HepG2 (cell line): ENCODE results near the gene POU6F2. TPM values are rescaled to one million over a fixed set of nuclear protein-coding genes. Genes with fewer than 3 reads are reported as not detected.

Source experiments
- ATAC-seq: fragments of 200-7000 bp; cut with Tn5 transposase; 3 replicates; pipeline ENCODE4 v1.9.1; 2020; ENCODE audit warnings: mild to moderate bottlenecking, moderate library complexity
- BruUV-seq: library from RNA; stranded (reverse); fragments of 400-500 nt; replicated peaks from 2 replicates; lab custom pipeline; 2021; lab: Mats Ljungman, UMichigan
- CTCF ChIA-PET: fragments of 300-600 bp; formaldehyde crosslinking; extraction: SDS; loops from one replicate; lab custom pipeline; 2021; ENCODE audit warnings: low total read pairs, inconsistent platforms, low intra/inter-chr PET ratio; lab: Yijun Ruan, JAX
- POLR2A ChIA-PET: fragments of 350-600 bp; sonication (Branson Sonifier 250); formaldehyde crosslinking; loops from one replicate; lab custom pipeline; 2020; ENCODE audit warnings: antibody characterized with exemption, inconsistent platforms; lab: Yijun Ruan, JAX
- DNase-seq: peaks from one replicate; pipeline ENCODE4 v3.0.0-alpha.2; 2015; ENCODE audit warnings: low spot score
- FAIRE-seq: peaks from 3 replicates; lab custom pipeline; 2011; peaks lifted over from hg19 to GRCh38; lab: Jason Lieb, UNC
- H2AFZ ChIP-seq: one replicate; pipeline ENCODE4 v1.6.1; 2011; ENCODE audit warnings: low read length, inconsistent platforms
- H3K27ac ChIP-seq: fragments of 300-600 bp; 3 replicates; pipeline ENCODE4 v1.8.0; 2011; ENCODE audit warnings: mixed run types, mild to moderate bottlenecking, mixed read lengths, low read length, inconsistent platforms; ENCODE audit not compliant: insufficient read depth; ENCODE audit errors: extremely low read length
- H3K27me3 ChIP-seq, 2 experiments: fragments of 200-600 bp in 1 of 2; 2 replicates in 1 of 2; 3 replicates in 1 of 2; pipeline versions ENCODE4 v1.6.0 to v1.8.0; 2011; ENCODE audit warnings: low read length in 2 of 2, mild to moderate bottlenecking in 2 of 2, moderate library complexity in 2 of 2, inconsistent platforms in 1 of 2; ENCODE audit not compliant: insufficient read depth in 2 of 2, control insufficient read depth in 1 of 2
- H3K36me3 ChIP-seq, 2 experiments: fragments of 200-600 bp in 1 of 2; replicated peaks in 1 of 2; 2 replicates in 1 of 2; 3 replicates in 1 of 2; pipeline versions ENCODE4 v1.5.1 to v1.8.0; 2011; ENCODE audit warnings: low read length in 2 of 2, inconsistent platforms in 1 of 2; ENCODE audit not compliant: insufficient read depth in 2 of 2, control insufficient read depth in 1 of 2
- H3K4me1 ChIP-seq: 2 replicates; pipeline ENCODE4 v1.5.1; 2012; ENCODE audit warnings: low read length, inconsistent platforms; ENCODE audit not compliant: insufficient read depth
- H3K4me2 ChIP-seq: 2 replicates; pipeline ENCODE4 v1.6.0; 2011; ENCODE audit warnings: low read depth, low read length, inconsistent platforms
- H3K4me3 ChIP-seq, 3 experiments: fragments of 200-600 bp in 1 of 3; sonication (generic), shearing (Covaris generic) in 1 of 3; replicated peaks in 1 of 3; 2 replicates each; pipeline ENCODE4 v1.5.1; 2011 to 2016; ENCODE audit warnings: low read length in 3 of 3, inconsistent platforms in 2 of 3, low read depth in 2 of 3, mild to moderate bottlenecking in 2 of 3, control low read depth in 1 of 3, mixed read lengths in 1 of 3; ENCODE audit not compliant: insufficient read depth in 1 of 3
- H3K79me2 ChIP-seq: one replicate; pipeline ENCODE4 v1.6.1; 2011; ENCODE audit warnings: low read length, inconsistent platforms; ENCODE audit not compliant: insufficient read depth
- H3K9ac ChIP-seq: 2 replicates; pipeline ENCODE4 v1.6.0; 2011; ENCODE audit warnings: mild to moderate bottlenecking, low read depth, low read length, inconsistent platforms; ENCODE audit not compliant: insufficient read depth
- H3K9me3 ChIP-seq: 2 replicates; pipeline ENCODE4 v1.5.1; 2012; ENCODE audit warnings: mild to moderate bottlenecking, low read length
- H4K20me1 ChIP-seq: 2 replicates; pipeline ENCODE4 v1.6.0; 2011; ENCODE audit warnings: inconsistent platforms, mild to moderate bottlenecking, low read length, moderate library complexity; ENCODE audit not compliant: insufficient read depth
- PITX1 ChIP-seq: sonication (generic); formaldehyde crosslinking; IDR thresholded peaks from 2 replicates; pipeline ENCODE4 v1.5.1; 2020; ENCODE audit warnings: mild to moderate bottlenecking, missing genetic modification reagents
- POLR2A ChIP-seq, 2 experiments: IDR thresholded peaks; 2 replicates each; pipeline ENCODE4 v1.6.1; 2011; ENCODE audit warnings: low read depth in 2 of 2, low read length in 2 of 2, mild to moderate bottlenecking in 1 of 2, moderate library complexity in 1 of 2; ENCODE audit not compliant: insufficient read depth in 1 of 2
- RBM39 ChIP-seq: fragments of 200-400 bp; formaldehyde crosslinking; IDR thresholded peaks from one replicate; pipeline ENCODE4 v1.6.1; 2018; ENCODE audit warnings: antibody characterized with exemption, mild to moderate bottlenecking, low read depth, low read length; ENCODE audit not compliant: poor library complexity, severe bottlenecking
- SIX1 ChIP-seq: sonication (generic); formaldehyde crosslinking; IDR thresholded peaks from 2 replicates; pipeline ENCODE4 v1.4.0; 2020; ENCODE audit warnings: missing genetic modification reagents, borderline replicate concordance
- SNAPC2 ChIP-seq: sonication (generic); formaldehyde crosslinking; IDR thresholded peaks from 2 replicates; pipeline ENCODE4 v1.8.1; 2022; ENCODE audit warnings: mild to moderate bottlenecking, missing genetic modification reagents
- SP5 ChIP-seq: IDR thresholded peaks from 2 replicates; pipeline ENCODE4 v1.6.1; 2016; ENCODE audit warnings: low read depth, borderline replicate concordance
- SUZ12 ChIP-seq: fragments of 150-350 bp; IDR thresholded peaks from 2 replicates; pipeline ENCODE4 v1.6.1; 2014; ENCODE audit warnings: low read depth, low read length
- ZNF549 ChIP-seq: sonication (generic); formaldehyde crosslinking; IDR thresholded peaks from 2 replicates; pipeline ENCODE4 v1.5.0; 2020; ENCODE audit warnings: missing genetic modification reagents
- ZNF709 ChIP-seq: sonication (generic); formaldehyde crosslinking; IDR thresholded peaks from 2 replicates; pipeline ENCODE4 v1.5.0; 2020; ENCODE audit warnings: mild to moderate bottlenecking, missing genetic modification reagents
- ZNF780A ChIP-seq: sonication (generic); formaldehyde crosslinking; IDR thresholded peaks from 2 replicates; pipeline ENCODE4 v1.8.0; 2022; ENCODE audit warnings: mild to moderate bottlenecking, missing genetic modification reagents, moderate library complexity
- WGBS: methylation state at CpG from one replicate; pipeline ENCODE4 v1.1.6; 2017; ENCODE audit warnings: low lambda C conversion rate; 5-methylcytosine and 5-hydroxymethylcytosine counted together
- in situ Hi-C: cut with HindIII; loops from 2 replicates; pipeline ENCODE4 v1.10.0; 2017; ENCODE audit warnings: low pct_unique_long_range_greater_than_20kb; ENCODE audit not compliant: extremely low pct_ligation_motif_present
- intact Hi-C: fragments of 100-400 bp; cut with micrococcal nuclease; formaldehyde crosslinking; loops from one replicate; pipeline ENCODE4 v1.10.0; 2022; ENCODE audit not compliant: unreplicated experiment
- polyA plus RNA-seq, 8 experiments: library from polyadenylated mRNA; depleted of rRNA in 3 of 8; stranded (reverse) in 7 of 8; unstranded in 1 of 8; fragments of >200 nt; fragmentation: Illumina TruSeq in 4 of 8; extraction: Trizol in 4 of 8; gene quantifications; 2 replicates each; pipeline versions ENCODE4 v1.2.1 to v1.2.3, GENCODE V29; 2011 to 2016; ENCODE audit warnings: low read depth in 4 of 8, missing spikeins in 1 of 8, mixed read lengths in 1 of 8; ENCODE audit not compliant: insufficient read depth in 1 of 8
- total RNA-seq, 5 experiments: library from RNA; depleted of rRNA; stranded (reverse); fragments of >200 nt; fragmentation: Illumina TruSeq; extraction: Trizol; gene quantifications; 2 replicates each; pipeline ENCODE4 v1.2.3, GENCODE V29; 2016; ENCODE audit warnings: low read depth in 1 of 5
- TF ChIP-seq, protein P1 (sequence below): sonication (generic); formaldehyde crosslinking; IDR thresholded peaks from 2 replicates; pipeline ENCODE4 v1.5.0; 2020; ENCODE audit warnings: mild to moderate bottlenecking, missing genetic modification reagents
- TF ChIP-seq, protein P2 (sequence below): IDR thresholded peaks from 2 replicates; pipeline ENCODE4 v1.6.1; 2016; ENCODE audit warnings: low read depth, missing genetic modification reagents, missing compliant biosample characterization

Gene POU6F2
- total and polyA plus RNA-seq, 2 of the 13 experiments (the other 11 are each of a cell fraction or from before 2014, with no cell fraction given): not detected

DNA sequence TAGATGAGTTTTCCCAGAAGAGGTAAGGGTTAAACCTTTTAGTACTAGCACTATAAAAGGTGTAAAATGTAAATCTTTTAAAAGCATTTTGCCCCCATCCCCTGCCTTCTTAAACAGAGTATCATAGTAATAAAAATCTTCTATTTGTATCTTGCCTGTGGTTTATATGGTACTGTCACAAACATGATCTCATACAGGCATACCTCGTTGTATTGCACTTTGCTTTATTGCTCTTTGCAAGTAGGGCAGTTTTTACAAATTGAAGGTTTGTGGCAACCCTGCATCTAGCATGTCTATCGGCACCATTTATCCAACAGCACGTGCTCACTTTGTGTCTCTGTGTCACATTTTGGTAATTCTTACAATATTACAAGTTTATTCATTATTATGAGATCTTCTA, 389.7 kb downstream of the POU6F2 start:
- CTCF ChIA-PET: no interaction called here
- no peak overlapping the region for H3K4me3 ChIP-seq
- H3K79me2 ChIP-seq: no peaks in the 10 kb centered on the region
- FAIRE-seq (no peak), DNase-seq (no peak)
- H3K4me1 ChIP-seq: no peaks in the 10 kb centered on the region
- POLR2A ChIA-PET: no interaction called here
- H3K36me3 ChIP-seq: no peaks in the 10 kb centered on the region
- 22% methylated on average over 3 of the region's 3 CpGs for WGBS
- H3K9me3 ChIP-seq: no peaks in the 10 kb centered on the region
- no peak overlapping the region for H2AFZ ChIP-seq
- H3K27ac ChIP-seq: no peak overlapping the region
- no peak overlapping the region for H3K9ac ChIP-seq
- no peaks in the 10 kb centered on the region for H4K20me1 ChIP-seq
- in situ Hi-C loops: no loop called here
- intact Hi-C loops: no loop called here
- TF ChIP-seq, protein P1, sequence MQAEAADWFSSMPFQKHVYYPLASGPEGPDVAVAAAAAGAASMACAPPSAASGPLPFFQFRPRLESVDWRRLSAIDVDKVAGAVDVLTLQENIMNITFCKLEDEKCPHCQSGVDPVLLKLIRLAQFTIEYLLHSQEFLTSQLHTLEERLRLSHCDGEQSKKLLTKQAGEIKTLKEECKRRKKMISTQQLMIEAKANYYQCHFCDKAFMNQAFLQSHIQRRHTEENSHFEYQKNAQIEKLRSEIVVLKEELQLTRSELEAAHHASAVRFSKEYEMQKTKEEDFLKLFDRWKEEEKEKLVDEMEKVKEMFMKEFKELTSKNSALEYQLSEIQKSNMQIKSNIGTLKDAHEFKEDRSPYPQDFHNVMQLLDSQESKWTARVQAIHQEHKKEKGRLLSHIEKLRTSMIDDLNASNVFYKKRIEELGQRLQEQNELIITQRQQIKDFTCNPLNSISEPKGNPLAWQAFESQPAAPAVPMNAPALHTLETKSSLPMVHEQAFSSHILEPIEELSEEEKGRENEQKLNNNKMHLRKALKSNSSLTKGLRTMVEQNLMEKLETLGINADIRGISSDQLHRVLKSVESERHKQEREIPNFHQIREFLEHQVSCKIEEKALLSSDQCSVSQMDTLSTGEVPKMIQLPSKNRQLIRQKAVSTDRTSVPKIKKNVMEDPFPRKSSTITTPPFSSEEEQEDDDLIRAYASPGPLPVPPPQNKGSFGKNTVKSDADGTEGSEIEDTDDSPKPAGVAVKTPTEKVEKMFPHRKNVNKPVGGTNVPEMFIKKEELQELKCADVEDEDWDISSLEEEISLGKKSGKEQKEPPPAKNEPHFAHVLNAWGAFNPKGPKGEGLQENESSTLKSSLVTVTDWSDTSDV (CRISPR knock-in tag): no peak
- TF ChIP-seq SIX1 (CRISPR knock-in tag): no peak
- no peak for TF ChIP-seq ZNF549 (CRISPR knock-in tag)
- TF ChIP-seq SNAPC2 (CRISPR knock-in tag): no peak
- TF ChIP-seq SP5 (CRISPR knock-in tag): no peak
- TF ChIP-seq, all 625 proteins: peak for 0
- ATAC-seq: no peak
- Histone ChIP-seq H3K27me3 (no peaks in the 10 kb centered on the region), H3K4me2 (no peak overlapping the region)
- BruUV-seq: no TSS peak

DNA sequence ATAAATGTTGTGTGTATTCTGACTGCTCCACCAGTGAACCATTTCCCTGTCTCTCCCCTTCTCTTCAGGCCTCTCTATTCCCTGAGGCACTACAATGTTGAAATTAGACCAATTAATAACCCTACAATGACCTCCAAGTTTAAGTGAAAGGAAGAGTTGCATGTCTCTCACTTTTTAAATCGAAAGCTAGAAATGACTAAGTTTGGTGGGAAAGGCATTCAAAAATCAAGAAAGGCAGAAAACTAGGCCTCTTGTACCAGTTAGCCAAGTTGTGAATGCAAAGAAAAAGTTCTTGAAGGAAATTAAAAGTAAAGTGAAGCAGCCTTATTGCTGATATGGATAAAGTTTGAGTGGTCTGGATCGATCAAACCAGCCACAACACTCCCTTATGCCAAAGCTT, 390.2 kb downstream of the POU6F2 start:
- no TSS peak for BruUV-seq
- no peak overlapping the region for H3K4me2 ChIP-seq
- no peak overlapping the region for H3K27ac ChIP-seq
- no peaks in the 10 kb centered on the region for H3K4me1 ChIP-seq
- intact Hi-C loops (no loop called here), in situ Hi-C loops (no loop called here)
- no peak overlapping the region for H3K4me3 ChIP-seq
- H3K27me3 ChIP-seq: no peaks in the 10 kb centered on the region
- no peak for ATAC-seq
- no peaks in the 10 kb centered on the region for H4K20me1 ChIP-seq
- H3K9ac ChIP-seq: no peak overlapping the region
- H3K79me2 ChIP-seq: no peaks in the 10 kb centered on the region
- POLR2A ChIA-PET: no interaction called here
- DNase-seq: no peak
- CTCF ChIA-PET: no interaction called here
- H3K9me3 ChIP-seq: no peaks in the 10 kb centered on the region
- no peak for FAIRE-seq
- WGBS: 11% methylated on average over 2 of the region's 2 CpGs
- H3K36me3 ChIP-seq: no peaks in the 10 kb centered on the region
- no peak overlapping the region for H2AFZ ChIP-seq
- TF ChIP-seq ZNF709 (CRISPR knock-in tag) (no peak), POLR2A (IDR thresholded peaks at IDR 0.05; ENCODE audit: insufficient read depth in 1 of 2, low read depth in 2 of 2, low read length in 2 of 2) (no peak), PITX1 (no peak), SUZ12 (no peak), ZNF780A (no peak), RBM39 (no peak)
- TF ChIP-seq, protein P2, sequence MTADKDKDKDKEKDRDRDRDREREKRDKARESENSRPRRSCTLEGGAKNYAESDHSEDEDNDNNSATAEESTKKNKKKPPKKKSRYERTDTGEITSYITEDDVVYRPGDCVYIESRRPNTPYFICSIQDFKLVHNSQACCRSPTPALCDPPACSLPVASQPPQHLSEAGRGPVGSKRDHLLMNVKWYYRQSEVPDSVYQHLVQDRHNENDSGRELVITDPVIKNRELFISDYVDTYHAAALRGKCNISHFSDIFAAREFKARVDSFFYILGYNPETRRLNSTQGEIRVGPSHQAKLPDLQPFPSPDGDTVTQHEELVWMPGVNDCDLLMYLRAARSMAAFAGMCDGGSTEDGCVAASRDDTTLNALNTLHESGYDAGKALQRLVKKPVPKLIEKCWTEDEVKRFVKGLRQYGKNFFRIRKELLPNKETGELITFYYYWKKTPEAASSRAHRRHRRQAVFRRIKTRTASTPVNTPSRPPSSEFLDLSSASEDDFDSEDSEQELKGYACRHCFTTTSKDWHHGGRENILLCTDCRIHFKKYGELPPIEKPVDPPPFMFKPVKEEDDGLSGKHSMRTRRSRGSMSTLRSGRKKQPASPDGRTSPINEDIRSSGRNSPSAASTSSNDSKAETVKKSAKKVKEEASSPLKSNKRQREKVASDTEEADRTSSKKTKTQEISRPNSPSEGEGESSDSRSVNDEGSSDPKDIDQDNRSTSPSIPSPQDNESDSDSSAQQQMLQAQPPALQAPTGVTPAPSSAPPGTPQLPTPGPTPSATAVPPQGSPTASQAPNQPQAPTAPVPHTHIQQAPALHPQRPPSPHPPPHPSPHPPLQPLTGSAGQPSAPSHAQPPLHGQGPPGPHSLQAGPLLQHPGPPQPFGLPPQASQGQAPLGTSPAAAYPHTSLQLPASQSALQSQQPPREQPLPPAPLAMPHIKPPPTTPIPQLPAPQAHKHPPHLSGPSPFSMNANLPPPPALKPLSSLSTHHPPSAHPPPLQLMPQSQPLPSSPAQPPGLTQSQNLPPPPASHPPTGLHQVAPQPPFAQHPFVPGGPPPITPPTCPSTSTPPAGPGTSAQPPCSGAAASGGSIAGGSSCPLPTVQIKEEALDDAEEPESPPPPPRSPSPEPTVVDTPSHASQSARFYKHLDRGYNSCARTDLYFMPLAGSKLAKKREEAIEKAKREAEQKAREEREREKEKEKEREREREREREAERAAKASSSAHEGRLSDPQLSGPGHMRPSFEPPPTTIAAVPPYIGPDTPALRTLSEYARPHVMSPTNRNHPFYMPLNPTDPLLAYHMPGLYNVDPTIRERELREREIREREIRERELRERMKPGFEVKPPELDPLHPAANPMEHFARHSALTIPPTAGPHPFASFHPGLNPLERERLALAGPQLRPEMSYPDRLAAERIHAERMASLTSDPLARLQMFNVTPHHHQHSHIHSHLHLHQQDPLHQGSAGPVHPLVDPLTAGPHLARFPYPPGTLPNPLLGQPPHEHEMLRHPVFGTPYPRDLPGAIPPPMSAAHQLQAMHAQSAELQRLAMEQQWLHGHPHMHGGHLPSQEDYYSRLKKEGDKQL: no peak
